Uterus (tissue), 4 donors: ENCODE measurements around the gene MEX3D. TPM values are rescaled to one million over a fixed set of nuclear protein-coding genes. Genes with fewer than 3 reads are reported as not detected.
A peak's percentile ranks its signal among the peaks of the same experiment; 100 is the strongest.

Experiments used
- DNase-seq, 2 donors: peaks; one replicate each; pipeline ENCODE4 v3.0.0-alpha.2; 2019 to 2020
- H3K27ac ChIP-seq, 2 donors: fragments of 200-600 bp; sonication (generic); 1 replicate in 1 of 2; 2 replicates in 1 of 2; pipeline ENCODE4 v1.5.1; 2016 to 2018
- H3K27me3 ChIP-seq, 2 donors: fragments of 200-600 bp; sonication (generic); one replicate each; pipeline ENCODE4 v1.5.1; 2018 to 2019; ENCODE audit warnings: control low read depth in 1 of 2
- H3K36me3 ChIP-seq, 2 donors: fragments of 200-600 bp; sonication (generic); one replicate each; pipeline ENCODE4 v1.5.1; 2019; ENCODE audit warnings: control low read depth in 1 of 2
- H3K4me1 ChIP-seq, 2 donors: fragments of 200-600 bp; sonication (generic); one replicate each; pipeline ENCODE4 v1.5.1; 2018 to 2019; ENCODE audit warnings: control low read depth in 1 of 2
- H3K4me3 ChIP-seq, 2 donors: fragments of 200-600 bp; sonication (generic); 1 replicate in 1 of 2; 2 replicates in 1 of 2; pipeline ENCODE4 v1.5.1; 2018 to 2019; ENCODE audit warnings: mild to moderate bottlenecking in 1 of 2
- H3K9me3 ChIP-seq, 2 donors: fragments of 200-600 bp; sonication (generic); one replicate each; pipeline ENCODE4 v1.5.1; 2019; ENCODE audit warnings: control low read depth in 1 of 2
- POLR2A ChIP-seq, 2 donors: fragments of 450-650 bp; IDR thresholded peaks; one replicate each; pipeline ENCODE4 v1.6.1; 2016; ENCODE audit warnings: antibody characterized with exemption in 2 of 2, mild to moderate bottlenecking in 1 of 2, moderate library complexity in 1 of 2
- intact Hi-C: fragments of 100-400 bp; cut with DNase I; formaldehyde crosslinking; loops from one replicate; pipeline ENCODE4 v1.15.1; 2023; ENCODE audit warnings: low total_unique reads
- total RNA-seq, 4 donors: library from RNA; depleted of rRNA in 3 of 4; stranded (reverse); fragments of >200 nt in 3 of 4; gene quantifications; one replicate each; pipeline versions ENCODE4 v1.1.0 to v1.2.4, GENCODE V29; 2014 to 2023
- TF ChIP-seq, protein P1 (sequence below), 4 experiments: fragments of 200-600 bp in 2 of 4; fragments of 450-650 bp in 2 of 4; sonication (generic) in 2 of 4; IDR thresholded peaks; one replicate each; pipeline ENCODE4 v1.5.1; 2016 to 2019; ENCODE audit warnings: antibody characterized with exemption in 4 of 4, mild to moderate bottlenecking in 2 of 4, moderate library complexity in 1 of 4
- donor health status: DM: yes; HTN: yes; CAD: no.

The MEX3D gene
- total RNA-seq, 4 donors from 2014 or later, result 4.4 to 34.8 (median 23.2) TPM

DNA sequence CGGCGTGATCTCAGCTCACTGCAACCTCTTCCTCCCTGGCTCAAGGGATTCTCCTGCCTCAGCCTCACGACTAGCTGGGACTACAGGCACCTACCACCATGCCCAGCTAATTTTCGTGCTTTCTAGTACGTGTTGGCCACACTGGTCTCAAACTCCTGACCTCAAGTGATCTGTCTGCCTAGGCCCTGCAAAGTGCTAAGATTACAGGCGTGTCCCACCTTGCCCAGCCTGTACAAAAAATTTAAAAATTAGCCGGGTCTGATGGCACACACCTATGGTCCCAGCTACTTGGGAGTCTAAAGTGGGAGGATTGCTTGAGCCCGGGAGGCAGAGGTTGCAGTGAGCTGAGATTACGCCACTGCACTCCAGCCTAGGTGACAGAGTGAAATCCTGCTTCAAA, 4.7 kb upstream of the MEX3D start:
- TF ChIP-seq, protein P1, sequence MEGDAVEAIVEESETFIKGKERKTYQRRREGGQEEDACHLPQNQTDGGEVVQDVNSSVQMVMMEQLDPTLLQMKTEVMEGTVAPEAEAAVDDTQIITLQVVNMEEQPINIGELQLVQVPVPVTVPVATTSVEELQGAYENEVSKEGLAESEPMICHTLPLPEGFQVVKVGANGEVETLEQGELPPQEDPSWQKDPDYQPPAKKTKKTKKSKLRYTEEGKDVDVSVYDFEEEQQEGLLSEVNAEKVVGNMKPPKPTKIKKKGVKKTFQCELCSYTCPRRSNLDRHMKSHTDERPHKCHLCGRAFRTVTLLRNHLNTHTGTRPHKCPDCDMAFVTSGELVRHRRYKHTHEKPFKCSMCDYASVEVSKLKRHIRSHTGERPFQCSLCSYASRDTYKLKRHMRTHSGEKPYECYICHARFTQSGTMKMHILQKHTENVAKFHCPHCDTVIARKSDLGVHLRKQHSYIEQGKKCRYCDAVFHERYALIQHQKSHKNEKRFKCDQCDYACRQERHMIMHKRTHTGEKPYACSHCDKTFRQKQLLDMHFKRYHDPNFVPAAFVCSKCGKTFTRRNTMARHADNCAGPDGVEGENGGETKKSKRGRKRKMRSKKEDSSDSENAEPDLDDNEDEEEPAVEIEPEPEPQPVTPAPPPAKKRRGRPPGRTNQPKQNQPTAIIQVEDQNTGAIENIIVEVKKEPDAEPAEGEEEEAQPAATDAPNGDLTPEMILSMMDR (IDR thresholded peaks at IDR 0.05), result no peak
- no peak for TF ChIP-seq POLR2A (IDR thresholded peaks at IDR 0.05)
- Histone ChIP-seq H3K4me1 (peaks cover 0 to 4% of the 10 kb centered on the region in 2 donors), H3K4me3 (no peak overlapping the region), H3K27me3 (no peaks in the 10 kb centered on the region), H3K36me3 (no peaks in the 10 kb centered on the region), H3K9me3 (no peaks in the 10 kb centered on the region), H3K27ac (no peak overlapping the region)
- no peak for DNase-seq
- intact Hi-C loops, result no loop called here

DNA sequence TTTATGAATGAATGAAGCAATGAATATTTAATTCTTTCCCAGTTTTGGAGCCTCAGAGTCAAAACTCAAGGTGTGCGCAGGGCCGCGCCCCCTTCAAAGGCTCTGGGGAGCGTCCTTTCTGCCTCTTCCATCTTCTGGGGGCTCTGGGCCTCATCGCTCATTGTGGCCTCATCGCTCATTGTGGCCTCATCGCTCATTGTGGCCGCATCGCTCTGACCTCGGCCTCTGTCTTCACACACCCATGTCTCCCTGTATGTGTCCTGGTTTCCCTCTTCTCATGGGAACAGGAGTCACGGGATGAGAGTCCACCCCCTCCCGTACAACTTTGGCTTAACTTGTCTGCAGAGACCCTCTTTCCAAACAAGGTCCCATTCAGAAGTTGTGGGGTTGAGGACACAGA, 3.2 kb upstream of the MEX3D start:
- intact Hi-C loops, result no loop called here
- H3K27ac ChIP-seq, result no peak overlapping the region
- no peaks in the 10 kb centered on the region for H3K27me3 ChIP-seq
- TF ChIP-seq, protein P1 (IDR thresholded peaks at IDR 0.05), result no peak
- TF ChIP-seq POLR2A (IDR thresholded peaks at IDR 0.05), result no peak
- DNase-seq, result no peak
- H3K36me3 ChIP-seq, result no peaks in the 10 kb centered on the region
- H3K4me3 ChIP-seq, result no peak overlapping the region
- no peaks in the 10 kb centered on the region for H3K9me3 ChIP-seq
- H3K4me1 ChIP-seq, result peaks cover 0 to 7% of the 10 kb centered on the region in 2 donors

DNA sequence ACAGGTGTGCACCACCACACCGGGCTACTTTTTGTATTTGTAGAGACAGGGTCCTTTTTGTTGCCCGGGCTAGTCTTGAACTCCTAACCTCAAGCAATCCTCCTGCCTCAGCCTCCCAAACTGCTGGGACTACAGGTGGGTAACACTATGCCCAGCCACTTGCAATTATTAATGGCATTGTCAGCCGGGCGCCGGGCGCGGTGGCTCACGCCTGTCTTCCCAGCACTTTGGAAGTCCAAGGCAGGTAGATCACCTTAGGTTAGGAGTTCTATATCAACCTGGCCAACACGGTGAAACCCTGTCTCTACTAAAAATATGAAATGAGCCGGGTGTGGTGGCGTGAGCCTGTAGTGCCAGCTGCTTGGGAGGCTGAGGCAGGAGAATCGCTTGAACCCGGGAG, 2.7 kb upstream of the MEX3D start:
- Histone ChIP-seq H3K9me3 (no peaks in the 10 kb centered on the region), H3K27me3 (no peaks in the 10 kb centered on the region), H3K36me3 (no peaks in the 10 kb centered on the region), H3K27ac (no peak overlapping the region), H3K4me1 (peaks cover 0 to 10% of the 10 kb centered on the region in 2 donors), H3K4me3 (no peak overlapping the region)
- intact Hi-C loops, result no loop called here
- no peak for DNase-seq
- no peak for TF ChIP-seq POLR2A (IDR thresholded peaks at IDR 0.05)
- TF ChIP-seq, protein P1 (IDR thresholded peaks at IDR 0.05), result no peak

DNA sequence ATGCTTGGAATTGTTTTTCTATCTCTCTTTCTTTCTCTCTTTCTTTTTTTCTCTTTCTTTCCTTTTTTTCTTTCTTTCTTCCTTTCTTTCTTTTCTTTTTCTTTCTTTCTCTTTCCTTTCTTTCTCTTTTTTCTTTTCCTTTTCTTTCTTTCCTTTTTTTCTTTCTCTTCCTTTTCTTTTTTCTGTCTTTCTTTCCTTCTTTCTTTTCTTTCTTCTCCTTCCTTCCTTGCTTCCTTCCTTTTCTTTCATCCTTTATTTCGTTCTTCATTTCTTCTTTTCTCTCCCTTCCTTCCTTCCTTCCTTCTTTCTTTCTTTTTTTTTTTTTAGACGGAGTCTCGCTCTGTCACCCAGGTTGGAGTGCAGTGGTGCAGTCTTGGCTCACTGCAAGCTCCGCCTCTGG, 1.9 kb upstream of the MEX3D start:
- Histone ChIP-seq H3K27ac (no peak overlapping the region), H3K4me3 (no peak overlapping the region), H3K4me1 (peaks cover 0 to 15% of the 10 kb centered on the region in 2 donors), H3K27me3 (no peaks in the 10 kb centered on the region), H3K36me3 (no peaks in the 10 kb centered on the region), H3K9me3 (no peaks in the 10 kb centered on the region)
- intact Hi-C loops, result no loop called here
- TF ChIP-seq, protein P1 (IDR thresholded peaks at IDR 0.05), result no peak
- no peak for TF ChIP-seq POLR2A (IDR thresholded peaks at IDR 0.05)
- no peak for DNase-seq

DNA sequence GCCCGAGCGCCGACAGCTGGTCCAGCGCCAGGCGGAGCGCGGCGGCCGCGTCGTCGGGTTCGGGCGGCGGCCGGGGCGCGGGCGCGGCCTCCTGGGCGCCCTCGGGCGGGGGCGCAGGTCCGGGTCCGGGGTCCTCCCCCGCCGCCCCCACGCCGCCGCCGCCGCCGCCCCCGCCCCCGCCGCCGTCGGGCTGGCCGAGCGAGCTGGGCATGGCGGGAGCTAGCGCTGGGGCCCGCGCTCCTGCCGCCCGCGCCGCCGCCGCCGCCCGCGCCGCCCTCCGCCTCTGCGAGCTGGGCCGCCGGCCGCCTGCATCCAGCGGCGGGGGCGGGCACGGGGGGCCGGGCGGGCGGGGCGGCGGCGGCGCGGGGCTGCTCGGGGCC, 287 bp downstream of the MEX3D start:
- TF ChIP-seq POLR2A (IDR thresholded peaks at IDR 0.05), result no peak
- TF ChIP-seq, protein P1 (IDR thresholded peaks at IDR 0.05), result no peak

More for the DNA sequence above, 287 bp downstream of the MEX3D start:
- Histone ChIP-seq H3K27ac (peak overlapping the region in 1 of 2 donors; percentile 75), H3K4me3 (no peak overlapping the region), H3K9me3 (no peaks in the 10 kb centered on the region), H3K27me3 (no peaks in the 10 kb centered on the region), H3K4me1 (peaks cover 0 to 15% of the 10 kb centered on the region in 2 donors), H3K36me3 (no peaks in the 10 kb centered on the region)
- intact Hi-C loops, result no loop called here
- no peak for DNase-seq
